ENCODE measurements around the gene ATG2A.

DNA sequence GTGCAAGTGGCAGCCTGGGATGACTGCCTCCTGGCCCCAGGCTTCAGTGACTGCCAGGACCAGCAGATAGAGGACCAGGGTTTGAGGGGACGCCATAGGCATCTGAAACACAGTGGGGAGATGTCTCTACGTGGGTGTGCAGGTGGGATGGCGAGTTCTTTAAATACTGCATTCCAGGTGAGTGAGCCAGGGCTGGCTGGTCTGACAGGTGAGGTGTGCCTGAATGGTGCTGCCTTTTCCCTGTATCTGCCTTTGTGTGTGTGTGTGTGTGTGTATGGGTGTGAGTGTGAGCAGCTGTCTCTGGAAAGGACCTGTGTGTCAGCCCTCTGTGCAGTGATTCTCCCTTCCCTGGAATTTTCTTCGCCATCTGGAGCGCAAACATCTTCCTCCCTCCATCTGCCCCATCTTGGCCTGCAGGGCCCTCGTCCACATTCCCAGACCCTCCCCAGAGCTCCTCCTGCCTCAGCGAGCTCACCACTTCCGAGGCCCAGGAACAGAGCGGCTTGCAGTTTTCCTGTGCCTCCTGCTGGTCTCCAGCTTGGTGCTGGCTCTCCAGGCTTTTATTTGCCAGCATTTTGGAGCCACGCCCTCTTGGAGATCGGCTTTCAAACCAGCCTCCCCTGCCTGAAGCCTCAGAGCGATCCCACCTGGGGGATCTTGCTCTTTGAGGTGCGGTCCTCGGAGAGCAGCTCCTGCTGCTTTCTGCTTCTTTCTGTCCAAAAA lies 18.5 kb upstream of the ATG2A start, which contains the start of gene GPHA2:
- TF ChIP-seq, protein P1, sequence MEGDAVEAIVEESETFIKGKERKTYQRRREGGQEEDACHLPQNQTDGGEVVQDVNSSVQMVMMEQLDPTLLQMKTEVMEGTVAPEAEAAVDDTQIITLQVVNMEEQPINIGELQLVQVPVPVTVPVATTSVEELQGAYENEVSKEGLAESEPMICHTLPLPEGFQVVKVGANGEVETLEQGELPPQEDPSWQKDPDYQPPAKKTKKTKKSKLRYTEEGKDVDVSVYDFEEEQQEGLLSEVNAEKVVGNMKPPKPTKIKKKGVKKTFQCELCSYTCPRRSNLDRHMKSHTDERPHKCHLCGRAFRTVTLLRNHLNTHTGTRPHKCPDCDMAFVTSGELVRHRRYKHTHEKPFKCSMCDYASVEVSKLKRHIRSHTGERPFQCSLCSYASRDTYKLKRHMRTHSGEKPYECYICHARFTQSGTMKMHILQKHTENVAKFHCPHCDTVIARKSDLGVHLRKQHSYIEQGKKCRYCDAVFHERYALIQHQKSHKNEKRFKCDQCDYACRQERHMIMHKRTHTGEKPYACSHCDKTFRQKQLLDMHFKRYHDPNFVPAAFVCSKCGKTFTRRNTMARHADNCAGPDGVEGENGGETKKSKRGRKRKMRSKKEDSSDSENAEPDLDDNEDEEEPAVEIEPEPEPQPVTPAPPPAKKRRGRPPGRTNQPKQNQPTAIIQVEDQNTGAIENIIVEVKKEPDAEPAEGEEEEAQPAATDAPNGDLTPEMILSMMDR (IDR thresholded peaks at IDR 0.05): no peak
- TF ChIP-seq POLR2A (IDR thresholded peaks at IDR 0.05): no peak
